HepG2 (cell line): ENCODE data around the gene ZNF629. TPM values are rescaled to one million over a fixed set of nuclear protein-coding genes. Genes with fewer than 3 reads are reported as not detected.

Experiments
- GATAD1 ChIP-seq: IDR thresholded peaks from 2 replicates; pipeline ENCODE4 v1.6.1; 2016; ENCODE audit warnings: missing genetic modification reagents, missing compliant biosample characterization
- KDM6A ChIP-seq: IDR thresholded peaks from 2 replicates; pipeline ENCODE4 v1.6.1; 2016; ENCODE audit warnings: low read depth
- POLR2A ChIP-seq, 2 experiments: IDR thresholded peaks; 2 replicates each; pipeline ENCODE4 v1.6.1; 2011; ENCODE audit warnings: low read depth in 2 of 2, low read length in 2 of 2, mild to moderate bottlenecking in 1 of 2, moderate library complexity in 1 of 2; ENCODE audit not compliant: insufficient read depth in 1 of 2
- RARA ChIP-seq: IDR thresholded peaks from 2 replicates; pipeline ENCODE4 v1.6.1; 2016; ENCODE audit warnings: missing genetic modification reagents, missing compliant biosample characterization
- ZNF335 ChIP-seq: sonication (generic); formaldehyde crosslinking; IDR thresholded peaks from 2 replicates; pipeline ENCODE4 v1.4.0; 2020; ENCODE audit warnings: missing genetic modification reagents
- ZNF607 ChIP-seq: sonication (generic); formaldehyde crosslinking; IDR thresholded peaks from 2 replicates; pipeline ENCODE4 v1.5.1; 2020; ENCODE audit warnings: missing genetic modification reagents, mild to moderate bottlenecking, borderline replicate concordance
- polyA plus RNA-seq, 8 experiments: library from polyadenylated mRNA; depleted of rRNA in 3 of 8; stranded (reverse) in 7 of 8; unstranded in 1 of 8; fragments of >200 nt; fragmentation: Illumina TruSeq in 4 of 8; extraction: Trizol in 4 of 8; gene quantifications; 2 replicates each; pipeline versions ENCODE4 v1.2.1 to v1.2.3, GENCODE V29; 2011 to 2016; ENCODE audit warnings: low read depth in 4 of 8, missing spikeins in 1 of 8, mixed read lengths in 1 of 8; ENCODE audit not compliant: insufficient read depth in 1 of 8
- total RNA-seq, 5 experiments: library from RNA; depleted of rRNA; stranded (reverse); fragments of >200 nt; fragmentation: Illumina TruSeq; extraction: Trizol; gene quantifications; 2 replicates each; pipeline ENCODE4 v1.2.3, GENCODE V29; 2016; ENCODE audit warnings: low read depth in 1 of 5
- TF ChIP-seq, protein P1 (sequence below), 2 experiments: sonication (generic) in 1 of 2; formaldehyde crosslinking in 1 of 2; IDR thresholded peaks; 2 replicates each; pipeline versions ENCODE4 v1.6.1 to v1.9.0; 2014 to 2022; ENCODE audit warnings: antibody characterized with exemption in 1 of 2, borderline replicate concordance in 1 of 2, inconsistent platforms in 1 of 2, low read depth in 1 of 2, missing genetic modification reagents in 1 of 2
- TF ChIP-seq, protein P2 (sequence below): sonication (generic); formaldehyde crosslinking; IDR thresholded peaks from 2 replicates; pipeline ENCODE4 v1.4.0; 2020; ENCODE audit warnings: mild to moderate bottlenecking, missing genetic modification reagents
- TF ChIP-seq, protein P3 (sequence below): sonication (generic); formaldehyde crosslinking; IDR thresholded peaks from 2 replicates; pipeline ENCODE4 v1.4.0; 2020; ENCODE audit warnings: mild to moderate bottlenecking, missing genetic modification reagents
- TF ChIP-seq, protein P4 (sequence below): sonication (generic); formaldehyde crosslinking; IDR thresholded peaks from 2 replicates; pipeline ENCODE4 v1.8.1; 2023; ENCODE audit warnings: missing genetic modification reagents, inconsistent platforms, borderline replicate concordance
- TF ChIP-seq, protein P5 (sequence below): sonication (generic); formaldehyde crosslinking; IDR thresholded peaks from 2 replicates; pipeline ENCODE4 v1.4.0; 2020; ENCODE audit warnings: missing genetic modification reagents, borderline replicate concordance

The ZNF629 gene
- total and polyA plus RNA-seq, 2 of the 13 experiments (the other 11 are each of a cell fraction or from before 2014, with no cell fraction given): 6.1 to 16.5 TPM

DNA sequence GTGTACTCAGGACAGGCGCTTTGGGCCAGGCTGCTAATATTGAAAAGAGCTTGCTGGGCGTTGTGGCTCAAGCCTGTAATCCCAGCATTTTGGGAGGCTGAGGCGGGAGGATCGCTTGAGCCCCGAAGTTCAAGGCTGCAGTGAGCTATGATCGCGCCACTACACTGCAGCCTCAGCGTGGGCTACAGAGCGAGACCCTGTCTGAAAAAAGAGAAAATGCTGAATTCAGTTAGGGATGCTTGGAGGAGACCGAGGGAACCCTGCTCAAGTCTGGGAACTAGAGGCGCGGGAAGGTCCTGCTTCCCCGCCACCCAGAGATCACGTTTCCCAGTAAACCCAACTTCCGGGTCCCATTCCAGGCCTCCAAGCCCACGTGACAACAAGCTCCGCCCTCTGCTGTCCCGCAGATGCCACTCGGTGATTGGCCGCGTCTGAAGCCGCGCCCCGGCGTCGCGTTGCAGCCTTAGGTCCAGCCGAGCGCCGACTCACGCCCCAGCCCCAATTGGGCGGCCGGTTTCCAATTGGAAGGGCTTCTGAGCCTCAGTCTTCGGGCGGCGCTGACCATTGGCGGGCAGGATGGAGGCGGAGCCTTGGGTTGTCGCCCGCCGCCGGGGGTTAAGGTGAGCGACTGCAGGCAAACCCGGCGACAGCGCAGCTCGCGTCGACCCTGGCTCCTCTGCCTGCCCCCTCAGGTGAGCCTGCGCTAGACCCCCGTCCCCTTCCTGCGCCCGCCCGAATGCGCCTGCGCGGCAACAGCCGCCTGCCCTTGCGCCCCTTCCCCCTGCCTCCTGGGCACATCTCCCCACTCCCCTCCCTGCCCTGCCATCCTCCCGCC, 39.0 kb downstream of the ZNF629 start, which contains the start of gene PHKG2 (continued):
- TF ChIP-seq, protein P1, sequence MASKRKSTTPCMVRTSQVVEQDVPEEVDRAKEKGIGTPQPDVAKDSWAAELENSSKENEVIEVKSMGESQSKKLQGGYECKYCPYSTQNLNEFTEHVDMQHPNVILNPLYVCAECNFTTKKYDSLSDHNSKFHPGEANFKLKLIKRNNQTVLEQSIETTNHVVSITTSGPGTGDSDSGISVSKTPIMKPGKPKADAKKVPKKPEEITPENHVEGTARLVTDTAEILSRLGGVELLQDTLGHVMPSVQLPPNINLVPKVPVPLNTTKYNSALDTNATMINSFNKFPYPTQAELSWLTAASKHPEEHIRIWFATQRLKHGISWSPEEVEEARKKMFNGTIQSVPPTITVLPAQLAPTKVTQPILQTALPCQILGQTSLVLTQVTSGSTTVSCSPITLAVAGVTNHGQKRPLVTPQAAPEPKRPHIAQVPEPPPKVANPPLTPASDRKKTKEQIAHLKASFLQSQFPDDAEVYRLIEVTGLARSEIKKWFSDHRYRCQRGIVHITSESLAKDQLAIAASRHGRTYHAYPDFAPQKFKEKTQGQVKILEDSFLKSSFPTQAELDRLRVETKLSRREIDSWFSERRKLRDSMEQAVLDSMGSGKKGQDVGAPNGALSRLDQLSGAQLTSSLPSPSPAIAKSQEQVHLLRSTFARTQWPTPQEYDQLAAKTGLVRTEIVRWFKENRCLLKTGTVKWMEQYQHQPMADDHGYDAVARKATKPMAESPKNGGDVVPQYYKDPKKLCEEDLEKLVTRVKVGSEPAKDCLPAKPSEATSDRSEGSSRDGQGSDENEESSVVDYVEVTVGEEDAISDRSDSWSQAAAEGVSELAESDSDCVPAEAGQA (IDR thresholded peaks at IDR 0.05; ENCODE audit: low read depth): no peak
- TF ChIP-seq, protein P1 (CRISPR knock-in tag; IDR thresholded peaks at IDR 0.05; ENCODE audit: borderline replicate concordance): no peak; the same call in 1 of the 2 replicates
- TF ChIP-seq RARA (CRISPR knock-in tag): 0 out of 2 replicates have a peak, but pooled peaks have one; percentile 23
- TF ChIP-seq, protein P2, sequence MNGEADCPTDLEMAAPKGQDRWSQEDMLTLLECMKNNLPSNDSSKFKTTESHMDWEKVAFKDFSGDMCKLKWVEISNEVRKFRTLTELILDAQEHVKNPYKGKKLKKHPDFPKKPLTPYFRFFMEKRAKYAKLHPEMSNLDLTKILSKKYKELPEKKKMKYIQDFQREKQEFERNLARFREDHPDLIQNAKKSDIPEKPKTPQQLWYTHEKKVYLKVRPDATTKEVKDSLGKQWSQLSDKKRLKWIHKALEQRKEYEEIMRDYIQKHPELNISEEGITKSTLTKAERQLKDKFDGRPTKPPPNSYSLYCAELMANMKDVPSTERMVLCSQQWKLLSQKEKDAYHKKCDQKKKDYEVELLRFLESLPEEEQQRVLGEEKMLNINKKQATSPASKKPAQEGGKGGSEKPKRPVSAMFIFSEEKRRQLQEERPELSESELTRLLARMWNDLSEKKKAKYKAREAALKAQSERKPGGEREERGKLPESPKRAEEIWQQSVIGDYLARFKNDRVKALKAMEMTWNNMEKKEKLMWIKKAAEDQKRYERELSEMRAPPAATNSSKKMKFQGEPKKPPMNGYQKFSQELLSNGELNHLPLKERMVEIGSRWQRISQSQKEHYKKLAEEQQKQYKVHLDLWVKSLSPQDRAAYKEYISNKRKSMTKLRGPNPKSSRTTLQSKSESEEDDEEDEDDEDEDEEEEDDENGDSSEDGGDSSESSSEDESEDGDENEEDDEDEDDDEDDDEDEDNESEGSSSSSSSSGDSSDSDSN (CRISPR knock-in tag): peak; percentile 81
- peak; percentile 91 for TF ChIP-seq GATAD1 (CRISPR knock-in tag)
- peak; percentile 92 to 96 for TF ChIP-seq POLR2A (IDR thresholded peaks at IDR 0.05; ENCODE audit: insufficient read depth in 1 of 2, low read depth in 2 of 2, low read length in 2 of 2)
- TF ChIP-seq ZNF607: peak; percentile 20; the same call in 1 of the 2 replicates
- TF ChIP-seq, protein P3, sequence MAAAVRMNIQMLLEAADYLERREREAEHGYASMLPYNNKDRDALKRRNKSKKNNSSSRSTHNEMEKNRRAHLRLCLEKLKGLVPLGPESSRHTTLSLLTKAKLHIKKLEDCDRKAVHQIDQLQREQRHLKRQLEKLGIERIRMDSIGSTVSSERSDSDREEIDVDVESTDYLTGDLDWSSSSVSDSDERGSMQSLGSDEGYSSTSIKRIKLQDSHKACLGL (CRISPR knock-in tag): peak; percentile 35; the same call in 1 of the 2 replicates
- 0 out of 2 replicates have a peak, but pooled peaks have one; percentile 3 for TF ChIP-seq KDM6A (CRISPR knock-in tag)
- TF ChIP-seq, protein P4, sequence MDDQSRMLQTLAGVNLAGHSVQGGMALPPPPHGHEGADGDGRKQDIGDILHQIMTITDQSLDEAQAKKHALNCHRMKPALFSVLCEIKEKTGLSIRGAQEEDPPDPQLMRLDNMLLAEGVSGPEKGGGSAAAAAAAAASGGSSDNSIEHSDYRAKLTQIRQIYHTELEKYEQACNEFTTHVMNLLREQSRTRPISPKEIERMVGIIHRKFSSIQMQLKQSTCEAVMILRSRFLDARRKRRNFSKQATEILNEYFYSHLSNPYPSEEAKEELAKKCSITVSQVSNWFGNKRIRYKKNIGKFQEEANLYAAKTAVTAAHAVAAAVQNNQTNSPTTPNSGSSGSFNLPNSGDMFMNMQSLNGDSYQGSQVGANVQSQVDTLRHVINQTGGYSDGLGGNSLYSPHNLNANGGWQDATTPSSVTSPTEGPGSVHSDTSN (CRISPR knock-in tag): no peak
- TF ChIP-seq ZNF335 (CRISPR knock-in tag): 0 out of 2 replicates have a peak, but pooled peaks have one; percentile 22
- TF ChIP-seq, protein P5, sequence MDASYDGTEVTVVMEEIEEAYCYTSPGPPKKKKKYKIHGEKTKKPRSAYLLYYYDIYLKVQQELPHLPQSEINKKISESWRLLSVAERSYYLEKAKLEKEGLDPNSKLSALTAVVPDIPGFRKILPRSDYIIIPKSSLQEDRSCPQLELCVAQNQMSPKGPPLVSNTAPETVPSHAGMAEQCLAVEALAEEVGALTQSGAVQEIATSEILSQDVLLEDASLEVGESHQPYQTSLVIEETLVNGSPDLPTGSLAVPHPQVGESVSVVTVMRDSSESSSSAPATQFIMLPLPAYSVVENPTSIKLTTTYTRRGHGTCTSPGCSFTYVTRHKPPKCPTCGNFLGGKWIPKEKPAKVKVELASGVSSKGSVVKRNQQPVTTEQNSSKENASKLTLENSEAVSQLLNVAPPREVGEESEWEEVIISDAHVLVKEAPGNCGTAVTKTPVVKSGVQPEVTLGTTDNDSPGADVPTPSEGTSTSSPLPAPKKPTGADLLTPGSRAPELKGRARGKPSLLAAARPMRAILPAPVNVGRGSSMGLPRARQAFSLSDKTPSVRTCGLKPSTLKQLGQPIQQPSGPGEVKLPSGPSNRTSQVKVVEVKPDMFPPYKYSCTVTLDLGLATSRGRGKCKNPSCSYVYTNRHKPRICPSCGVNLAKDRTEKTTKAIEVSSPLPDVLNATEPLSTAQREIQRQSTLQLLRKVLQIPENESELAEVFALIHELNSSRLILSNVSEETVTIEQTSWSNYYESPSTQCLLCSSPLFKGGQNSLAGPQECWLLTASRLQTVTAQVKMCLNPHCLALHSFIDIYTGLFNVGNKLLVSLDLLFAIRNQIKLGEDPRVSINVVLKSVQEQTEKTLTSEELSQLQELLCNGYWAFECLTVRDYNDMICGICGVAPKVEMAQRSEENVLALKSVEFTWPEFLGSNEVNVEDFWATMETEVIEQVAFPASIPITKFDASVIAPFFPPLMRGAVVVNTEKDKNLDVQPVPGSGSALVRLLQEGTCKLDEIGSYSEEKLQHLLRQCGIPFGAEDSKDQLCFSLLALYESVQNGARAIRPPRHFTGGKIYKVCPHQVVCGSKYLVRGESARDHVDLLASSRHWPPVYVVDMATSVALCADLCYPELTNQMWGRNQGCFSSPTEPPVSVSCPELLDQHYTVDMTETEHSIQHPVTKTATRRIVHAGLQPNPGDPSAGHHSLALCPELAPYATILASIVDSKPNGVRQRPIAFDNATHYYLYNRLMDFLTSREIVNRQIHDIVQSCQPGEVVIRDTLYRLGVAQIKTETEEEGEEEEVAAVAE (CRISPR knock-in tag): peak; percentile 84
